ENCODE measurements around the gene EIF2S2. TPM values are rescaled to one million over a fixed set of nuclear protein-coding genes. Genes with fewer than 3 reads are reported as not detected.
A peak's percentile ranks its signal among the peaks of the same experiment; 100 is the strongest.

EIF2S2 gene
- total and polyA plus RNA-seq, 3 experiments from 2014 or later: 24.2 to 130 (median 128) TPM

GRCh38 chr20:34055290-34055689, 56.8 kb downstream of the EIF2S2 start:
- no peak for DNase-seq
- Histone ChIP-seq H3K27ac (ENCODE audit: low read depth, low read length) (no peak overlapping the region), H3K4me3 (ENCODE audit: low read length) (no peak overlapping the region), H3K36me3 (ENCODE audit: insufficient read depth, low read length) (peaks cover 3% of the 10 kb centered on the region), H3K4me1 (ENCODE audit: insufficient read depth, low read length) (peaks cover 46% of the 10 kb centered on the region), H3K27me3 (ENCODE audit: insufficient read depth, low read length, poor library complexity, severe bottlenecking) (no peaks in the 10 kb centered on the region), H3K9me3 (ENCODE audit: low read length) (no peaks in the 10 kb centered on the region)
- no peaks in the 10 kb centered on the region for H3K9me3 Mint-ChIP-seq
- H3K36me3 Mint-ChIP-seq: peaks cover 0 to 14% (median 1%) of the 10 kb centered on the region in 3 donors
- CTCF ChIA-PET: no interaction called here
- H3K27ac Mint-ChIP-seq: peak overlapping the region in 6 of 8 donors; percentile 3 to 70 (median 10)
- peak overlapping the region in 1 of 7 donors; percentile 30 for H3K4me3 Mint-ChIP-seq
- H3K27me3 Mint-ChIP-seq: peaks cover 0 to 2% of the 10 kb centered on the region in 2 donors
- POLR2A ChIA-PET: no interaction called here
- peaks cover 74 to 99% (median 93%) of the 10 kb centered on the region in 3 donors for H3K4me1 Mint-ChIP-seq

GRCh38 chr20:34052414-34052813, 59.6 kb downstream of the EIF2S2 start:
- H3K36me3 Mint-ChIP-seq: peaks cover 0 to 12% (median 1%) of the 10 kb centered on the region in 3 donors
- POLR2A ChIA-PET: no interaction called here
- H3K27ac Mint-ChIP-seq: peak overlapping the region in 3 of 8 donors; percentile 26 to 44 (median 43)
- no peaks in the 10 kb centered on the region for H3K9me3 Mint-ChIP-seq
- CTCF ChIA-PET: no interaction called here
- H3K27me3 ChIP-seq (ENCODE audit: insufficient read depth, low read length, poor library complexity, severe bottlenecking): no peaks in the 10 kb centered on the region
- H3K4me3 ChIP-seq (ENCODE audit: low read length): no peak overlapping the region
- no peaks in the 10 kb centered on the region for H3K9me3 ChIP-seq (ENCODE audit: low read length)
- peaks cover 75 to 99% (median 95%) of the 10 kb centered on the region in 3 donors for H3K4me1 Mint-ChIP-seq
- no peak for DNase-seq
- H3K4me3 Mint-ChIP-seq: no peak overlapping the region
- no peak overlapping the region for H3K27ac ChIP-seq (ENCODE audit: low read depth, low read length)
- peaks cover 0 to 2% of the 10 kb centered on the region in 2 donors for H3K27me3 Mint-ChIP-seq
- peaks cover 3% of the 10 kb centered on the region for H3K36me3 ChIP-seq (ENCODE audit: insufficient read depth, low read length)
- peaks cover 47% of the 10 kb centered on the region for H3K4me1 ChIP-seq (ENCODE audit: insufficient read depth, low read length)

GRCh38 chr20:34049897-34050695, 61.9 kb downstream of the EIF2S2 start:
- CTCF ChIA-PET: no interaction called here
- peaks cover 37% of the 10 kb centered on the region for H3K4me1 ChIP-seq (ENCODE audit: insufficient read depth, low read length)
- H3K27ac Mint-ChIP-seq: peak overlapping the region in 7 of 8 donors; percentile 37 to 81 (median 47)

GRCh38 chr20:34049389-34049788, 62.7 kb downstream of the EIF2S2 start:
- Histone ChIP-seq H3K4me3 (ENCODE audit: low read length) (no peak overlapping the region), H3K27ac (ENCODE audit: low read depth, low read length) (no peak overlapping the region), H3K27me3 (ENCODE audit: insufficient read depth, low read length, poor library complexity, severe bottlenecking) (no peaks in the 10 kb centered on the region), H3K9me3 (ENCODE audit: low read length) (no peaks in the 10 kb centered on the region), H3K4me1 (ENCODE audit: insufficient read depth, low read length) (peaks cover 30% of the 10 kb centered on the region), H3K36me3 (ENCODE audit: insufficient read depth, low read length) (no peaks in the 10 kb centered on the region)
- peak overlapping the region in 6 of 8 donors; percentile 8 to 84 (median 34) for H3K27ac Mint-ChIP-seq
- peak overlapping the region in 1 of 7 donors; percentile 3 for H3K4me3 Mint-ChIP-seq
- peaks cover 75 to 96% (median 95%) of the 10 kb centered on the region in 3 donors for H3K4me1 Mint-ChIP-seq
- CTCF ChIA-PET: no interaction called here
- H3K9me3 Mint-ChIP-seq: no peaks in the 10 kb centered on the region
- H3K27me3 Mint-ChIP-seq: peaks cover 0 to 3% of the 10 kb centered on the region in 2 donors
- DNase-seq: no peak
- H3K36me3 Mint-ChIP-seq: peaks cover 0 to 28% (median 0%) of the 10 kb centered on the region in 3 donors
- POLR2A ChIA-PET: no interaction called here

More at GRCh38 chr20:34049897-34050695, 61.9 kb downstream of the EIF2S2 start:
- Histone ChIP-seq H3K27ac (ENCODE audit: low read depth, low read length) (no peak overlapping the region), H3K27me3 (ENCODE audit: insufficient read depth, low read length, poor library complexity, severe bottlenecking) (no peaks in the 10 kb centered on the region), H3K4me3 (ENCODE audit: low read length) (no peak overlapping the region), H3K36me3 (ENCODE audit: insufficient read depth, low read length) (no peaks in the 10 kb centered on the region), H3K9me3 (ENCODE audit: low read length) (no peaks in the 10 kb centered on the region)
- peaks cover 76 to 98% (median 96%) of the 10 kb centered on the region in 3 donors for H3K4me1 Mint-ChIP-seq
- no peaks in the 10 kb centered on the region for H3K9me3 Mint-ChIP-seq
- DNase-seq: no peak
- POLR2A ChIA-PET: no interaction called here
- peaks cover 0 to 25% (median 1%) of the 10 kb centered on the region in 3 donors for H3K36me3 Mint-ChIP-seq
- H3K27me3 Mint-ChIP-seq: peaks cover 0 to 3% of the 10 kb centered on the region in 2 donors
- no peak overlapping the region for H3K4me3 Mint-ChIP-seq

GRCh38 chr20:34047917-34048316, 64.1 kb downstream of the EIF2S2 start:
- H3K4me3 ChIP-seq (ENCODE audit: low read length): no peak overlapping the region
- Mint-ChIP-seq H3K4me1 (peaks cover 78 to 96% (median 95%) of the 10 kb centered on the region in 3 donors), H3K9me3 (no peaks in the 10 kb centered on the region), H3K27ac (peak overlapping the region in 6 of 8 donors; percentile 12 to 71 (median 25)), H3K27me3 (peaks cover 0 to 3% of the 10 kb centered on the region in 2 donors), H3K4me3 (no peak overlapping the region), H3K36me3 (peaks cover 0 to 35% (median 2%) of the 10 kb centered on the region in 3 donors)
- DNase-seq: no peak
- ChIA-PET CTCF (no interaction called here), POLR2A (no interaction called here)
- no peaks in the 10 kb centered on the region for H3K9me3 ChIP-seq (ENCODE audit: low read length)
- H3K27me3 ChIP-seq (ENCODE audit: insufficient read depth, low read length, poor library complexity, severe bottlenecking): no peaks in the 10 kb centered on the region
- no peaks in the 10 kb centered on the region for H3K36me3 ChIP-seq (ENCODE audit: insufficient read depth, low read length)
- H3K4me1 ChIP-seq (ENCODE audit: insufficient read depth, low read length): peaks cover 24% of the 10 kb centered on the region
- no peak overlapping the region for H3K27ac ChIP-seq (ENCODE audit: low read depth, low read length)

- Mint-ChIP-seq H3K36me3 (peaks cover 0 to 35% (median 2%) of the 10 kb centered on the region in 3 donors), H3K4me3 (no peak overlapping the region), H3K27me3 (peaks cover 0 to 3% of the 10 kb centered on the region in 2 donors), H3K9me3 (no peaks in the 10 kb centered on the region), H3K4me1 (peaks cover 80 to 96% (median 95%) of the 10 kb centered on the region in 3 donors), H3K27ac (peak overlapping the region in 5 of 8 donors; percentile 7 to 64 (median 32))
- Histone ChIP-seq H3K4me3 (ENCODE audit: low read length) (no peak overlapping the region), H3K27me3 (ENCODE audit: insufficient read depth, low read length, poor library complexity, severe bottlenecking) (no peaks in the 10 kb centered on the region), H3K27ac (ENCODE audit: low read depth, low read length) (no peak overlapping the region), H3K9me3 (ENCODE audit: low read length) (no peaks in the 10 kb centered on the region), H3K36me3 (ENCODE audit: insufficient read depth, low read length) (no peaks in the 10 kb centered on the region), H3K4me1 (ENCODE audit: insufficient read depth, low read length) (peaks cover 31% of the 10 kb centered on the region)
- no peak for DNase-seq
- CTCF ChIA-PET: interaction anchor here (0.7 to 0.8 kb wide), 2 partner anchors 9 to 22 kb away, joined by 3 to 5 read pairs; no protein-coding TSS in a partner anchor
- POLR2A ChIA-PET: no interaction called here
Measured at GRCh38 chr20:34047010-34047687, 64.9 kb downstream of the EIF2S2 start.

- Mint-ChIP-seq H3K27ac (peak overlapping the region; percentile 4 to 89 (median 46)), H3K9me3 (no peaks in the 10 kb centered on the region), H3K4me1 (peaks cover 84 to 97% (median 95%) of the 10 kb centered on the region in 3 donors), H3K27me3 (peaks cover 0 to 3% of the 10 kb centered on the region in 2 donors), H3K4me3 (peak overlapping the region in 2 of 7 donors; percentile 19 to 20), H3K36me3 (peaks cover 0 to 38% (median 2%) of the 10 kb centered on the region in 3 donors)
- ChIA-PET POLR2A (no interaction called here), CTCF (interaction anchor here (0.7 to 0.8 kb wide), 2 partner anchors 8 to 23 kb away, joined by 3 to 5 read pairs; no protein-coding TSS in a partner anchor)
- Histone ChIP-seq H3K27ac (ENCODE audit: low read depth, low read length) (no peak overlapping the region), H3K36me3 (ENCODE audit: insufficient read depth, low read length) (no peaks in the 10 kb centered on the region), H3K27me3 (ENCODE audit: insufficient read depth, low read length, poor library complexity, severe bottlenecking) (no peaks in the 10 kb centered on the region), H3K9me3 (ENCODE audit: low read length) (no peaks in the 10 kb centered on the region), H3K4me3 (ENCODE audit: low read length) (no peak overlapping the region), H3K4me1 (ENCODE audit: insufficient read depth, low read length) (peaks cover 35% of the 10 kb centered on the region)
- no peak for DNase-seq
Measured at GRCh38 chr20:34045930-34046725, 65.9 kb downstream of the EIF2S2 start.
